ENCODE results near the gene AKAP9.
"Not testable (repeated sequence)": the region's sequence is repeated elsewhere in the genome, so short reads cannot be mapped to it uniquely, and the experiment has no call there.

The AKAP9 gene

GRCh38 chr7:91940572-91941341 is at the start of gene AKAP9:
TSS of gene AKAP9 (plus strand) at chr7:91940862. CDS start at chr7:91941100, 238 bp downstream.
- peak; percentile 89 for DNase-seq

- DNase-seq, result no peak
These were observed 48.5 kb upstream of the AKAP9 start for GRCh38 chr7:91892099-91892705.

DNA sequence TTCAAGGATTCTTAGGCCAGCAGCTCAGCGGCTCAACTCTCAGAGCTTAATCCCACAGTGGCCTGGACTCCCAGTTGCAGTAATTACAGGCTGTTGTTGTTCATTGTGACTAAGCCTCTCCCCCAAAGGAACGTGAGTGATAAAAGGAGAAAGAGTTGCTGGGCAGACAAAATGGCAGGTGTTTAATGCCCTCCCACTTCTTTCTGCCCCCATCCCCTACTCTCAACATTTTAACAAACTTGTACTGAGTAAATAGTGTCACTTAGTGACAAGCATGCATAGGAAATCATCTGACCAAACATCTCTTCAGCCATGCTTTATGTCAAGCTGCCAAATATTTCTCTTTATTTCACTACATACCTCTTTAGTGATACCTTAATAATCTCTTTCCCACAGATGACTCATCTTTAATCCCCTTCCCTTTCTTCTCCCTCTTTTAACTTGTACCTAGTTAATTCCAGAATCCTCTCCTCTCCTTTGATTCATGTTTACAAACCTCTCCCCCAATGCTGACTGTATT is 47.8 kb upstream of the AKAP9 start:
- no peak for DNase-seq

- not testable (repeated sequence) for DNase-seq
These were observed 47.0 kb upstream of the AKAP9 start for GRCh38 chr7:91893699-91894098.

DNA sequence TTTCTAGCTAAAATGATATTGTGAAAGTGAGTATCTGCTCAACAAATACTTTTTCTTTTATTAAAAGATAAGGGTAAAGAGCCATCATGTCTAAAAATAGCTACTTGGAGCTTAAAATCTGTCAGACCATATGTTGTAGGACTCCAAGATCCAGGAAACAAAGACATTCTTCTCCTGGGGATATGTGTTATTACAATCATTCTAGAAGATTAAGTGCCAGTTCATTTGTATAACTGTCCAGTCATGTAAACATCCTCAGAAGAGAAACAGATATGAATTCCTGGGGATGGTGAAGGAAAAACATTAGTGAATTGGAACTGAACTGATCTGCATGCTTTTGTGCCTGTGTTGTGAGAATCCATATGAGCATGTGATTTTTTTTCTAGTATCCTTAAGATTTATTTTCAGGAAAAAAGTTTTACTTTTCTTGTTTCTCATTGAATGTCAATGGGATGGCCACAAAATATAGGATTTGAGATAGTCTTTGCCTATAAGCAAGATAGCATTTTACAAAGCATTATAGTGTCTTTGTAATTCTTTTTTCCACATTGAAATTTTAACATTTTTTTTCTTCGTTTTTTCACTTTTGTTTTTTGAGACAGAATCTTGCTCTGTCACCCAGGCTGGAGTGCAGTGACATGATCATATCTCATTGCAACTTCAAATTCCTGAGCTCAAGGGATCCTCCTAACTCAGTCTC is 45.7 kb upstream of the AKAP9 start:
- no peak for DNase-seq

DNA sequence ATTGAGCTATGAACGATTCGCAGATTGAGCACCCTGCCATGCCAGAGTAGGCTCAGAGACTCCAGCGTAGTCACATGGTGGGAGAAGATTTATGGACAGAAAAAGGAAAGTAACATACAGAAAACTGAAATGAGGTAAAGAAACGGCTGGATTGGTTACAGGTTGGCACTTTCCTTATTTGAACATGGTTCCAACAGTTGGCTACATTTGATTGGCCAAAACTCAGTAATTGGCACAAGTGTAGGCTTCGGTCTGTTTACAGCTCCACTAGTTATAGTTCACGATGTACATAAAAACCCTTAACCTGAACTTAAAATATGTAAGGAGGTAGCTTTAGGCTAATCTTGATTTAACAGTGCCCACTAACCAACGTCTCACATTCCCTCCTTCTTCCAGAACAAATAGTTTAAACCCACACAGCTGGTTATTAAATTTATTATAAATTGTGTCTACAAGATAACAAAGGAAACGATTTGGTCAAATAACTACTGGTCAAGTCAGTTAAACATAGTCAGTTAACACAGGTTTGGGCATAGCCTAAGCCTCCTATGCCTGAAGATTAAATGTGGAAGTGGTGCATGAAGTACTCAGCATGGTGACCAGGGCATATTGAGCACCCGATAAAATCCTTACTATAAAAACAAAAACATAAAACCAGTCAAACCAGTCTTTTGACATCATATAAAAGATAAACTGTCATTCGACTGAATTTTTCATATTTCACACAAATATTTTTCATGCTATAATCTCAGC is 42.2 kb upstream of the AKAP9 start:
- DNase-seq, result no peak

DNA sequence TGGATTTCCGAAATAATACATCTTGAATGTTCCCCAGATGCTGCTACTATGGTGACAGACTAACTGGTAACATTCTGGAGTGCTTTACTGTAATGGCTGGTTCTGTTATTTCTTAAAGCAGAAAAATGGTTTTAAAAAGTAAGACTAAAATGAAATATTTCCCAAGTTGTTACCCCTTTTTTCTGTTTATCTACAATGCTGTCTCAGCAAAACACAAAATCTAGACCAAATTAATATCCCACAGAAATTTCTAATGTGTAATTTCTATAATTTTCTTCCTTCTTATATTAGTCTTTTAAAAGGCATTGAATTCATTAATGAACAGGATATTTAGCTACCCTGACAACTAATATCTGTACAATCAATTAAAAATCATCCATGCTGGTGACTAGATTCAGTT is 41.1 kb upstream of the AKAP9 start:
- DNase-seq, result no peak

DNA sequence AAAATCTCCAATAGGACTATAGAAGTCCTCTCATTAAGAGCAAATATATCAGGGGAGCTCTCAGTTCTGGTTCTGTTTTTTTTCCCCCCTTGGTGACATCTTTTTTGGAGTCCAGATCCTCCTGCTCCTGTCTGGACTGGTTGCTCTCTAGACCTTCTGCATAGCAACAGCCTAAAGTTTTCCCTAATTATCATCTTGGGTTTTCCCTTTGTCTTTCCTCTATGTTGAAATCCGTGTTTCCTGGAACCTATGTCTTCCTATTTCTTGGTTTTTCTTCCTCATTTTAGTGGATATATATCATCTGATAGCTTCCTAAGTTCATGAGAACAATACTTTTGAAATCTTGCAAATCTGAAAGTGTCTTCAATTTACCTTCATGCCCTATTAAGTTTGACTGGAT is 30.5 kb upstream of the AKAP9 start:
- DNase-seq, result no peak

DNA sequence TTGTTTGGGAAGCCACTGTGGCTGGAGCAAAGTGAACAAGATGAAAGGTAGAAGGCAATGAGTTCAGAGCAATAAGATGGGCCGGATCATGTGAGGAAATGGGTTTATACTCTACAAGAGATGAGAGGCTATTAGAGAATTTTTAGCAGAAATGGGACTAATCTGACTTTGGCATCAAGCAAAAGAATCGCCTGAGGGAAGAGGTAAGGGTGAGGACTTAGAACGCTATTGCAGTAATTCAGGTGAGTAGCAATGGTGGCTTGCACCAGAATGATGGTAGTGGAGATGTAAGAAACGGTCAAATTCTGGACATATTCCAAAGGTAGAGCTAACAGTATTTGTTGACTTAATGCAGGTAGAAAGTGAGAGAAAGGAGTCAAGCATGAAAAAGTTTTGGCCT is 29.5 kb upstream of the AKAP9 start:
- DNase-seq, result no peak

DNA sequence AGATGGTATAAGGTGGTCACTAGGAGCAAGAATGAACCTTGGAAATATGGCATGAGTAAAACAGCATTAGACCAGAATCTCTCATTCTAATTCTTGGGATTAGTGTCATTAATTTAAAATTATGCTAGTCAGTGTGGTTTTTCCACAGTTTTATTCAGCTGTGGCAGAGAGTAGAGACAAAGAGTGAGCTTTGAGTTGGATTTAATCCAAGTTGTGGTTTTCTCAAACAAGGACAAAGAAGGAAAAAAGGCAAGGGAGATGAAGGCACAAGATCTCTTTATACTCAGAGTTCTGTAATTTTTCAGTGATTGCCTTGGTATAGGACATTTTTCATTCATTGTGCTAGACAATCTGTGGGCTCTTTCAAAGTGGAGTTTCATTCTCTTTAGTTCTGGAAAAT is 28.2 kb upstream of the AKAP9 start:
- no peak for DNase-seq

GRCh38 chr7:91913612-91914011 is 27.1 kb upstream of the AKAP9 start:
- no peak for DNase-seq

- no peak for DNase-seq
These were observed 25.1 kb upstream of the AKAP9 start for GRCh38 chr7:91915401-91916050.

DNA sequence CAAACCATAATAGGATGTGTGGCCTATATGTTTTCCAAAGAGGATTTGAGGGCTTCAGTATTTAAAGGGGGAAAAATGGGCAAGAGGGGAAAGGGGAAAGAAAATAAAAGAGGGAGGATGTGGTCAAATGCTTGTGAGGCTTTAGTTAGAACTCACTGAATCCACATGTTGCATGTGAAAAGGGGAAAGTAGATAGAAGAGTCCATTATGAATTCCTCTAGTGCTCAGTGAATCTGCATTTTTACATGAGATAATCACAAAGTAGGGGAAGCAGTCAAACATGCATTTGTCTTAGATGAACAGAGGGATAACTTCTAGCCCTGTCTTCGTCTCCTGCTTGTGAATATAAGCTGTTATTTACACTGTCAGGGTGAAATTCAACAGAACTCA is 24.6 kb upstream of the AKAP9 start:
- no peak for DNase-seq

DNA sequence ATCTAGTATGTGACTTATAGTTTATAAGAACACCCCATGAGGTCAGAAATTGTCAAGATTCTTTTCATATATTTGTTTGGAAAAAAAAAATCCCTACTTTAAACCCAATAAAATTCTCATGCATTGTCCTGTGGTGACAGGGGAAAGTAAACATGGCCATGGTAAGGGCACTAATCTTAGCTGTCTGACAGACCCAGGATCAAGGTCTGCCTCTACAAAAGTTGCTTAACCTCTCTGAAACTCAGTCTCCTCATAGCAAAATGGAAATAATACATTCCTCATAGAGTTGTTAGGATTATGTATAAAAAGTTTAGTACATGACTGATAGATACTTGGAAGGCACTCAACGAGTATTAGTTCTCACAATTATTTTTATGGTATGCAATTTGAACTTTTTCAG is 22.3 kb upstream of the AKAP9 start:
- DNase-seq, result no peak

DNA sequence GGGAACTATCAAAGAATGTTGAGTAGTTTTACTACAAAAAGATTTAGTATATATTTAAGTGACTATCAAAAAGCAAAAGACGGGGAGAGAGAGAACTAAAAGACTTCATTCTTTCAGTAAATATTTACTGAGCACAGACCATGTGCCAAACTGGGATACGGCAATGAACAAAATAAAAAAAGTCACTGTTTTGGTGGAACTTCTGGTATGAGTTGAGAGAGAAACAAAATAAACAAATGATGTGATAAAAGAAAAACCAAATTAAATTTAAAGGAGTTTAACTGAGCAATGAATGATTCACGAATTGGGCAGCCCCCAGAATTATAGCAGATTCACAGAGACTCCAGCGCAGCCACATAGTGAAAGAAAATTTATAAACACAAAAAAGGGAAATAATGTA is 17.8 kb upstream of the AKAP9 start:
- no peak for DNase-seq

DNA sequence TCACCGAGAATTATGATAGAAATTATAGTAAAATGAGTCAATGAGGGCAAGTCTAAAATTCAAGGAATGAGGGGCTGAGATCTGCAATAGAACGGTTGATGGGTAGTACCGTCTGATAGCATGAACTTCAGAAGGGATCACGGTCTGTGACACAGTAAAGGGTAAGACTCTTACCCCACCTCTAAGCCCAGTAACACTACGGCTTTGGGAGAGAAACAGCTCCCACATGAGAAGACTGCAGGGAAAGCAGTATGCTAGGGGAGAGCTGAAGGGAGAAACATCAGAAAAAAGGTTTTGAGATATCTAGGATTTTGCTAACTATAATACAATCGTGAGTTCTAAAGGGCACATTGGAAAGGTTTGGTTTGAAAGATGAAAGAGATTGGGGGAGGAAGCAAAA is 12.8 kb upstream of the AKAP9 start:
- DNase-seq, result no peak

GRCh38 chr7:91929463-91929862 is 11.2 kb upstream of the AKAP9 start:
- no peak for DNase-seq

GRCh38 chr7:91940171-91940570 is 491 bp upstream of the AKAP9 start:
- peak; percentile 44 for DNase-seq

DNA sequence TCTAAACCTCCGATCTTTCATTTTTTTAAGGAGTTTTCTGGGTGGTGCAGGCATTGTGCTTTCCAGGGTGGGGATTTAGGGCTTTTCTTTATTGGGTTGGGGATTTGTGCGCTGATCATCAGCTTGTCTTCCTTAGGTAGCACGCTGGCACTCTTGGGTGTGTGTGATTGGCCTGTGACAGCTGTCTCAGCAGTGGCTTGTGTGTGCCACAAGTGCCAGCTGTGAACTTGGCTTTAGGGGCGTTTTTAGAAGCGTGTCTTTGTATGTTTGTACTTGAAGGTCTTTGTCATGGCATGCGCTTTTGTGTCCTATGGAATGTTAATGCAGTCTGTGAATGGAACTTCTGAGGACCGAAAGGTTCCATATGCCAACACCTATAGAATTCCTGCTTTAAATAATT is 788 bp downstream of the AKAP9 start:
- peak; percentile 55 for DNase-seq

DNA sequence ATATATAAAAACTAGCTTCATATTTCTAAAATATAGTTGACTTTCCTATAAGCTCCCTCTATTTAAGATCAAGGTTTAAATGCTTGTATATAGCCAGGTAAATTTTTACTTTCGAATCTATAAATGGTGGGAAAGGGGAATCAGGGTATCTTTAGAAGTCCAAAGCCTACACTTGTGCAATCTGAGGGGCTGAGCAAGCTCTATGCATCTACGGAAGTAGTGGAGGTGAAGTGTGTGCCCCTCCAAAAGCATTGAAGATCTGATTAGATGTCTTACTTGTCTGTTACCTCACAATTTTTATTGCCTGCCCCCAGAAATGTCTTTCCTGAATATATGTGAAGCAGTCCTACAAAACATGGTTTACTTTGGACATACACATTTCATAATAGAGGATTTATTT is 1.6 kb downstream of the AKAP9 start:
- no peak for DNase-seq

DNA sequence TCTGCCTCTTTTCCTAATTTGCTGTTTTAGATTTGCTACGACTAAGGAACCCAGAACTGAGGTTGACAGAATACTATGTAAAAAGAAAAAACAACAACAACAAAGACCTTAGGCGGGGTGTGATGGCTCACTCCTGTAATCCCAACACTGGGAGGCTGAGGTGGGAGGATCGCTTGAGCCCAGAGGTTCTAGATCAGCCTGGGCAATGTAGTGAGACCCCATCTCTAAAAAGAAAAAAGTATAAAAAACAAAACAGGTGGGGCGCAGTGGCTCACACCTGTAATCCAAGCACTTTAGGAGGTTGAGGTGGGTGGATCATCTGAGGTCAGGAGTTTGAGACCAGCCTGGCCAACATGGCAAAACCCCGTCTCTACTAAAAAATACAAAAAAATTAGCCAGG is 4.3 kb downstream of the AKAP9 start:
- not testable (repeated sequence) for DNase-seq

DNA sequence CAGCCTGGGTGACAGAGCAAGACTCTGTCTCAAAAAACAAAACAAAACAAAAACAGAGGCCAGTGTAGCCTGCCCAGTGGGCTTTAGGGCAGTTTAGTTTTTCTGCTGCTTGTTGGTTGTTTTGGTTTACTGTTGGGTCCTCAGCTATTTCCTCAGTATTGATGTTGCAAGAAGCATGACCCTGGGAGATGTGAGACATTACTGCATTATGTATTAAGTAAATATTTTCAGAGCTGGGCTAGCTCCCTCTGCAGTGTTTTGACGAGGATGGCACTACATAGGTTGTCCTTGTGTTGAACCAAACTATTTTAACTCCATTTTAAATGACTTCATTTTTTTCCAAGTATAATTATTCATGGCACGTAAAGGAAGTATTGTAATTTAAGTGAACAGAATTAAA is 4.8 kb downstream of the AKAP9 start:
- DNase-seq, result no peak

DNA sequence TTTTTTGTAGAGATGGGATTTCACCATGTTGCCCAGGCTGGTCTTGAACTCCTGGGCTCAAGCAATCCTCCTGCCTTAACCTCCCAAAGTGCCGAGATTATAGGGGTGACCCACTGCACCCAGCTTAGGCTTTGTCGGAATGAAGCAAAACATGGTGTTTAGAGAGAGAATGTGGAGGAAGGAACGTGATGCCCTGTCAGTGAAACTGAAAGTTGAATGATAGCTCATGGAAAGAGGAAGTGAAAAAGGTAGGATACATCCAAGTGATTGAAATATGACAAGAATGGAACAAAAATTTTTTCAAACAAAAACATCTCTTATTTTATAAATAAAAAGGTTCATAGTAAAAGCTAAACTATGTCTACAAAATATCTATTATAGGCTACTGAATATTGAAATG is 5.9 kb downstream of the AKAP9 start:
- DNase-seq, result no peak

Data from CD4-positive, alpha-beta T cell treated with Interleukin-17A for 1 hour (primary cell).